Sigmoid colon (tissue), 7 donors: ENCODE results near the gene SAC3D1. TPM values are rescaled to one million over a fixed set of nuclear protein-coding genes. Genes with fewer than 3 reads are reported as not detected.

Experiments
- DNase-seq: peaks from one replicate; pipeline ENCODE4 v3.0.0-alpha.2; 2019
- H3K27ac ChIP-seq, 4 donors: fragments of 200-600 bp; sonication (generic); one replicate each; pipeline ENCODE4 v1.5.1; 2016 to 2019; ENCODE audit warnings: mild to moderate bottlenecking in 1 of 4
- H3K27me3 ChIP-seq, 3 donors: fragments of 200-600 bp; sonication (generic); one replicate each; pipeline ENCODE4 v1.5.1; 2019; ENCODE audit warnings: mild to moderate bottlenecking in 1 of 3
- H3K36me3 ChIP-seq, 4 donors: fragments of 200-600 bp; sonication (generic); one replicate each; pipeline ENCODE4 v1.5.1; 2016 to 2019
- H3K4me1 ChIP-seq, 4 donors: fragments of 200-600 bp; sonication (generic); one replicate each; pipeline ENCODE4 v1.5.1; 2017 to 2019
- H3K4me3 ChIP-seq, 4 donors: fragments of 200-600 bp; sonication (generic); one replicate each; pipeline ENCODE4 v1.5.1; 2017 to 2019; ENCODE audit warnings: mild to moderate bottlenecking in 2 of 4, moderate library complexity in 1 of 4
- H3K9me3 ChIP-seq, 4 donors: fragments of 200-600 bp in 3 of 4; sonication (generic) in 3 of 4; one replicate each; pipeline versions ENCODE4 v1.5.1 to v1.6.1; 2013 to 2019
- EP300 ChIP-seq, 4 donors: sonication (generic); formaldehyde crosslinking; IDR thresholded peaks; one replicate each; pipeline ENCODE4 v1.6.1; 2017; ENCODE audit warnings: antibody characterized with exemption in 4 of 4
- POLR2A ChIP-seq, 2 donors: fragments of 450-650 bp; IDR thresholded peaks; one replicate each; pipeline ENCODE4 v1.6.1; 2016; ENCODE audit warnings: antibody characterized with exemption in 2 of 2, mild to moderate bottlenecking in 2 of 2, moderate library complexity in 2 of 2
- POLR2AphosphoS5 ChIP-seq, 4 donors: sonication (generic); formaldehyde crosslinking; IDR thresholded peaks; one replicate each; pipeline ENCODE4 v1.6.1; 2017; ENCODE audit warnings: antibody characterized with exemption in 4 of 4
- WGBS, 2 donors: extraction: QIAGEN DNeasy Blood & Tissue Kit; methylation state at CpG; one replicate each; pipeline ENCODE4 v1.1.7; 2013; 5-methylcytosine and 5-hydroxymethylcytosine counted together
- intact Hi-C: fragments of 100-400 bp; cut with DNase I; formaldehyde crosslinking; loops from one replicate; pipeline ENCODE4 v1.15.1; 2023
- polyA plus RNA-seq, 3 donors: library from polyadenylated mRNA; stranded (reverse); fragments of 200-250 nt; gene quantifications; one replicate each; pipeline ENCODE4 v1.2.3, GENCODE V29; 2013
- total RNA-seq, 4 donors: library from RNA; depleted of rRNA; stranded (reverse); fragments of >200 nt; gene quantifications; one replicate each; pipeline ENCODE4 v1.1.0, GENCODE V29; 2016
- TF ChIP-seq, protein P1 (sequence below), 4 experiments: fragments of 450-650 bp in 3 of 4; fragments of 200-600 bp in 1 of 4; IDR thresholded peaks; one replicate each; pipeline ENCODE4 v1.5.1; 2016 to 2019; ENCODE audit warnings: antibody characterized with exemption in 4 of 4, mild to moderate bottlenecking in 3 of 4, moderate library complexity in 2 of 4
- donor health status: healthy with polysubstance abuse.
- donor health status: Bipolar disorder and iron deficiency.
- donor health status: healthy.

The SAC3D1 gene
- total and polyA plus RNA-seq, 7 donors = 9.1 to 20.3 (median 13.0) TPM

DNA sequence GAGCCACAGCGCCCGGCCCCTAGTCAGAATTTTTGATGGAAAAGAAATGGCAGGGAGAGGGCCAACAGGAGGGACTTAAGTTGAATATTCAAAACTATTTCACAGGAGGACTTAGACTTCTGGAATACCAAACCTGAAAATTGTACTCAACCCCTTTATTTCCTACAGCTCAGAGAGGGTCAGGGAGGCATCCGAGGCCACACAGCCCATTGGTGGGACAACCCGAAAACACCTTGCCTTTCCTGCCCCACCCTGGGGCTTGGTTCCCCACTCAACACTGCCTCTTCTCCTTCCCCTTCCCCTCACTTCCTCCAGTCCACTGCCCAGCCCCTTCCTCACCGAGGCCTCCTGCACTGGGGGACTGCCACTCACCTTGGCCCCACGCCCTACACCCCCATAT is 16.0 kb downstream of the SAC3D1 start:
- WGBS, 2 donors = 93% methylated on average over 6 of the region's 6 CpGs
- Histone ChIP-seq H3K9me3 (no peaks in the 10 kb centered on the region), H3K27me3 (no peaks in the 10 kb centered on the region), H3K27ac (no peak overlapping the region), H3K4me1 (no peaks in the 10 kb centered on the region), H3K36me3 (no peaks in the 10 kb centered on the region), H3K4me3 (no peak overlapping the region)
- no peak for DNase-seq
- TF ChIP-seq EP300 (IDR thresholded peaks at IDR 0.05) (no peak), POLR2AphosphoS5 (IDR thresholded peaks at IDR 0.05) (no peak), POLR2A (IDR thresholded peaks at IDR 0.05) (no peak)
- TF ChIP-seq, protein P1, sequence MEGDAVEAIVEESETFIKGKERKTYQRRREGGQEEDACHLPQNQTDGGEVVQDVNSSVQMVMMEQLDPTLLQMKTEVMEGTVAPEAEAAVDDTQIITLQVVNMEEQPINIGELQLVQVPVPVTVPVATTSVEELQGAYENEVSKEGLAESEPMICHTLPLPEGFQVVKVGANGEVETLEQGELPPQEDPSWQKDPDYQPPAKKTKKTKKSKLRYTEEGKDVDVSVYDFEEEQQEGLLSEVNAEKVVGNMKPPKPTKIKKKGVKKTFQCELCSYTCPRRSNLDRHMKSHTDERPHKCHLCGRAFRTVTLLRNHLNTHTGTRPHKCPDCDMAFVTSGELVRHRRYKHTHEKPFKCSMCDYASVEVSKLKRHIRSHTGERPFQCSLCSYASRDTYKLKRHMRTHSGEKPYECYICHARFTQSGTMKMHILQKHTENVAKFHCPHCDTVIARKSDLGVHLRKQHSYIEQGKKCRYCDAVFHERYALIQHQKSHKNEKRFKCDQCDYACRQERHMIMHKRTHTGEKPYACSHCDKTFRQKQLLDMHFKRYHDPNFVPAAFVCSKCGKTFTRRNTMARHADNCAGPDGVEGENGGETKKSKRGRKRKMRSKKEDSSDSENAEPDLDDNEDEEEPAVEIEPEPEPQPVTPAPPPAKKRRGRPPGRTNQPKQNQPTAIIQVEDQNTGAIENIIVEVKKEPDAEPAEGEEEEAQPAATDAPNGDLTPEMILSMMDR (IDR thresholded peaks at IDR 0.05) = no peak
- intact Hi-C loops = no loop called here

DNA sequence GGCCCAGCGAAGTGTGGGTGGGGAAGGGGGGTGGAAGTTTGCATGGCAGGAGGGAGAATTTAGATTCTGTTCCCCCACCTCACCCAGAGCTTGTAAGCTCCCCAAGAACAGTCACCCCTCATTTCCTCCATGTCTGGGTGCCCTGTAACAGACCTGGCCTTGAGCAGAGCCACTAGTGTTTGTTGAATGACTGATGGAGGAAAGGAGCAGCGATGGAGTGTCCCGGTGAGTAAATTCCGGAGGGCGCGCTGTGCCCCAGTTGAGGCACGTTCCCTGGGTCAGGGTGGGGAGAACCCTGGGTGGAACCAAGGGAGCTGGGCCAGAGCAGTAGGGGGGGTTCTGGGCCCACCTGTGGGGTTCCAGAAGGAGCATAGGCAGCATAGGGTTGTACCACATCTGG is 16.5 kb downstream of the SAC3D1 start:
- Histone ChIP-seq H3K4me3 (no peak overlapping the region), H3K4me1 (no peaks in the 10 kb centered on the region), H3K9me3 (no peaks in the 10 kb centered on the region), H3K27me3 (no peaks in the 10 kb centered on the region), H3K27ac (no peak overlapping the region), H3K36me3 (no peaks in the 10 kb centered on the region)
- intact Hi-C loops = no loop called here
- TF ChIP-seq, protein P1 (IDR thresholded peaks at IDR 0.05) = no peak
- TF ChIP-seq EP300 (IDR thresholded peaks at IDR 0.05) = no peak
- no peak for TF ChIP-seq POLR2AphosphoS5 (IDR thresholded peaks at IDR 0.05)
- no peak for TF ChIP-seq POLR2A (IDR thresholded peaks at IDR 0.05)
- DNase-seq = no peak
- WGBS, 2 donors = 93 to 96% methylated on average over 7 of the region's 7 CpGs

- H3K4me3 ChIP-seq = no peak overlapping the region
- intact Hi-C loops = no loop called here
- 73 to 84% methylated on average over 13 of the region's 13 CpGs for WGBS, 2 donors
- H3K27me3 ChIP-seq = no peaks in the 10 kb centered on the region
- no peak for DNase-seq
- no peaks in the 10 kb centered on the region for H3K36me3 ChIP-seq
- no peaks in the 10 kb centered on the region for H3K9me3 ChIP-seq
- H3K27ac ChIP-seq = no peak overlapping the region
- no peaks in the 10 kb centered on the region for H3K4me1 ChIP-seq
- TF ChIP-seq POLR2AphosphoS5 (IDR thresholded peaks at IDR 0.05) = no peak
- TF ChIP-seq POLR2A (IDR thresholded peaks at IDR 0.05) = no peak
- TF ChIP-seq, protein P1 (IDR thresholded peaks at IDR 0.05) = no peak
- no peak for TF ChIP-seq EP300 (IDR thresholded peaks at IDR 0.05)
Measured at GRCh38 chr11:65058012-65058411, 17.0 kb downstream of the SAC3D1 start.

GRCh38 chr11:65058419-65059054 is 17.5 kb downstream of the SAC3D1 start, which contains the start of gene NAALADL1:
Gene NAALADL1, minus strand, starts transcription at chr11:65058553. Its CDS starts 32 bp downstream, at chr11:65058521.
- intact Hi-C loops = no loop called here
- Histone ChIP-seq H3K27me3 (no peaks in the 10 kb centered on the region), H3K9me3 (no peaks in the 10 kb centered on the region), H3K4me3 (no peak within 1 kb of the TSS), H3K27ac (no peak within 1 kb of the TSS), H3K36me3 (no peaks in the 10 kb centered on the region), H3K4me1 (no peaks in the 10 kb centered on the region)
- DNase-seq = no peak
- 57 to 82% methylated on average over 8 of the region's 8 CpGs for WGBS, 2 donors
- TF ChIP-seq POLR2AphosphoS5 (IDR thresholded peaks at IDR 0.05) (no peak), EP300 (IDR thresholded peaks at IDR 0.05) (no peak), POLR2A (IDR thresholded peaks at IDR 0.05) (no peak)
- TF ChIP-seq, protein P1 (IDR thresholded peaks at IDR 0.05) = no peak

DNA sequence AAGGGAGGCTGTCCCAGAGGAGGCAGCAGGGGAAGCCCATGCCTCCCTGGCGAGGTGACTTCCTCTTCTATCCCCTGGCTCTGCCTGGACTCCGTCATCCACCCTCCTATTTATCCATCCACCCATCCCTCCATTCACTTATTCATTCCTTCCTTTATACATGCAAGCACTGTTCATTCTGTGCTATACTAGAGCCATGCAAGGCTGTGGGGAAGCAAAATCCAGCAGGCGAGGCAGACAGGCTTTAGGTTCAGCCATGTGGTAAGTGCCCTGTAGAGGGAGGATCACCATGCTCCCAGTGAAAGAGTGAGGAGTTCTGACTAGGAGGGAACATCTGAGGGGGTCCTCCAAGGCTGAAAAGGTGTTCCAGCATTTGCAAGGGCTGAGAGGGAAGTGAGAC is 18.5 kb downstream of the SAC3D1 start:
- Histone ChIP-seq H3K36me3 (no peaks in the 10 kb centered on the region), H3K27ac (no peak overlapping the region), H3K4me1 (no peaks in the 10 kb centered on the region), H3K4me3 (no peak overlapping the region), H3K27me3 (no peaks in the 10 kb centered on the region), H3K9me3 (no peaks in the 10 kb centered on the region)
- DNase-seq = no peak
- TF ChIP-seq POLR2AphosphoS5 (IDR thresholded peaks at IDR 0.05) (no peak), POLR2A (IDR thresholded peaks at IDR 0.05) (no peak)
- TF ChIP-seq, protein P1 (IDR thresholded peaks at IDR 0.05) = no peak
- WGBS, 2 donors = 61 to 89% methylated on average over 3 of the region's 3 CpGs
- intact Hi-C loops = no loop called here
